Naive thymus-derived CD8-positive, alpha-beta T cell (primary cell): ENCODE results near the gene FGFR1OP2. TPM values are rescaled to one million over a fixed set of nuclear protein-coding genes. Genes with fewer than 3 reads are reported as not detected.

ENCODE experiments used
- ATAC-seq, 2 donors: fragments of 150-1000 bp; cut with Tn5 transposase in 1 of 2; sonication (Bioruptor Pico), chemical (Tn5 transposase) in 1 of 2; 1 replicate in 1 of 2; 2 replicates in 1 of 2; pipeline ENCODE4 v1.10.0; 2021; ENCODE audit warnings: mild to moderate bottlenecking in 2 of 2, moderate library complexity in 2 of 2
- POLR2A ChIA-PET: fragments of 350-600 bp; sonication (Branson Sonifier 250); formaldehyde crosslinking; loops from one replicate; lab custom pipeline; 2021; ENCODE audit warnings: antibody characterized with exemption; lab: Charles Lee
- DNase-seq, 10 donors: peaks; one replicate each; pipeline versions ENCODE4 v3.0.0 to v3.0.0-alpha.2; 2020 to 2022
- H3K27ac Mint-ChIP-seq, 10 donors: one replicate each; pipeline ENCODE4 v1.8.0; 2020 to 2022; ENCODE audit warnings: mild to moderate bottlenecking in 10 of 10, mixed read lengths in 10 of 10, moderate library complexity in 4 of 10, inconsistent platforms in 1 of 10
- H3K27me3 Mint-ChIP-seq, 5 donors: one replicate each; pipeline ENCODE4 v1.8.0; 2021 to 2022; ENCODE audit warnings: mixed read lengths in 5 of 5
- H3K36me3 Mint-ChIP-seq, 3 donors: one replicate each; pipeline ENCODE4 v1.8.0; 2020 to 2022; ENCODE audit warnings: mixed read lengths in 3 of 3, mild to moderate bottlenecking in 2 of 3, inconsistent platforms in 1 of 3
- H3K4me1 Mint-ChIP-seq, 4 donors: one replicate each; pipeline ENCODE4 v1.8.0; 2021 to 2022; ENCODE audit warnings: mixed read lengths in 4 of 4
- H3K4me3 Mint-ChIP-seq, 10 donors: one replicate each; pipeline ENCODE4 v1.8.0; 2020 to 2022; ENCODE audit warnings: mild to moderate bottlenecking in 10 of 10, mixed read lengths in 10 of 10, moderate library complexity in 6 of 10, inconsistent platforms in 1 of 10
- H3K9me3 Mint-ChIP-seq, 9 donors: one replicate each; pipeline ENCODE4 v1.8.0; 2020 to 2022; ENCODE audit warnings: mixed read lengths in 9 of 9, mild to moderate bottlenecking in 3 of 9, inconsistent platforms in 1 of 9, moderate library complexity in 1 of 9
- polyA plus RNA-seq, 3 donors: library from polyadenylated mRNA; unstranded; fragments of 300-500 nt; fragmentation: Illumina TruSeq; gene quantifications; one replicate each; pipeline ENCODE4 v1.2.3, GENCODE V29; 2021
- total RNA-seq, 8 experiments: library from RNA in 2 of 8; stranded (reverse) in 2 of 8; gene quantifications; one replicate each; pipeline ENCODE4 v1.2.3 and lab custom pipeline; 2021 to 2026

FGFR1OP2 gene
- total and polyA plus RNA-seq, 5 experiments from 2014 or later = 74.4 to 91.8 (median 77.0) TPM

- H3K27me3 Mint-ChIP-seq = no peaks in the 10 kb centered on the region
- H3K27ac Mint-ChIP-seq = peak overlapping the region in 3 of 10 donors; percentile 28 to 70 (median 68)
- H3K36me3 Mint-ChIP-seq = peaks cover 4 to 77% (median 14%) of the 10 kb centered on the region in 3 donors
- peaks cover 14 to 39% (median 29%) of the 10 kb centered on the region in 4 donors for H3K4me1 Mint-ChIP-seq
- H3K9me3 Mint-ChIP-seq = no peaks in the 10 kb centered on the region
- POLR2A ChIA-PET = no interaction called here
- H3K4me3 Mint-ChIP-seq = no peak overlapping the region
- ATAC-seq (no peak), DNase-seq (no peak)
Observed at GRCh38 chr12:26929590-26929989, 8.7 kb upstream of the FGFR1OP2 start.

- Mint-ChIP-seq H3K27ac (peak overlapping the region; percentile 35 to 99 (median 71)), H3K4me3 (peak overlapping the region; percentile 65 to 100 (median 93)), H3K9me3 (no peaks in the 10 kb centered on the region), H3K36me3 (peaks cover 0 to 34% (median 7%) of the 10 kb centered on the region in 3 donors), H3K4me1 (peaks cover 25 to 73% (median 60%) of the 10 kb centered on the region in 4 donors), H3K27me3 (no peaks in the 10 kb centered on the region)
- ATAC-seq (no peak), DNase-seq (no peak)
- POLR2A ChIA-PET = no interaction called here
Observed at GRCh38 chr12:26935636-26936378, 2.5 kb upstream of the FGFR1OP2 start.

- POLR2A ChIA-PET = interaction anchor here (1.0 to 1.2 kb wide), 2 partner anchors 77 to 105 kb away, joined by 3 read pairs; partner anchors contain the start of gene TM7SF3
- Mint-ChIP-seq H3K4me1 (peaks cover 25 to 81% (median 66%) of the 10 kb centered on the region in 4 donors), H3K36me3 (peaks cover 0 to 26% (median 7%) of the 10 kb centered on the region in 3 donors), H3K4me3 (peak overlapping the region; percentile 90 to 100 (median 94)), H3K9me3 (no peaks in the 10 kb centered on the region), H3K27ac (peak overlapping the region; percentile 90 to 100 (median 99)), H3K27me3 (no peaks in the 10 kb centered on the region)
- ATAC-seq = no peak
- DNase-seq = peak in 3 of 10 donors; percentile 4 to 40 (median 15)
Observed at GRCh38 chr12:26936559-26937442, 1.5 kb upstream of the FGFR1OP2 start.

- POLR2A ChIA-PET = interaction anchor here (1.0 to 1.2 kb wide), 2 partner anchors 77 to 105 kb away, joined by 3 read pairs; partner anchors contain the start of gene TM7SF3
- no peaks in the 10 kb centered on the region for H3K27me3 Mint-ChIP-seq
Observed at GRCh38 chr12:26937443-26937862, 817 bp upstream of the FGFR1OP2 start.

GRCh38 chr12:26938701-26939062 is 412 bp downstream of the FGFR1OP2 start:
- H3K4me1 Mint-ChIP-seq = peaks cover 22 to 81% (median 68%) of the 10 kb centered on the region in 4 donors
- peak in 6 of 10 donors; percentile 4 to 59 (median 18) for DNase-seq
- POLR2A ChIA-PET = interaction anchor here (0.8 to 1.6 kb wide), 6 partner anchors 13 to 107 kb away, joined by 3 to 9 read pairs (median 6); partner anchors contain the start of genes ITPR2, MED21 and TM7SF3
- peak; percentile 7 to 14 for ATAC-seq
- no peaks in the 10 kb centered on the region for H3K27me3 Mint-ChIP-seq
- no peaks in the 10 kb centered on the region for H3K9me3 Mint-ChIP-seq
- peaks cover 0 to 10% (median 7%) of the 10 kb centered on the region in 3 donors for H3K36me3 Mint-ChIP-seq
- peak overlapping the region; percentile 90 to 100 (median 99) for H3K27ac Mint-ChIP-seq
- H3K4me3 Mint-ChIP-seq = peak overlapping the region; percentile 90 to 100 (median 94)

More at GRCh38 chr12:26937443-26937862, 817 bp upstream of the FGFR1OP2 start:
- Mint-ChIP-seq H3K4me3 (peak overlapping the region; percentile 90 to 100 (median 94)), H3K9me3 (no peaks in the 10 kb centered on the region), H3K27ac (peak overlapping the region; percentile 90 to 100 (median 99)), H3K36me3 (peaks cover 0 to 20% (median 7%) of the 10 kb centered on the region in 3 donors), H3K4me1 (peaks cover 28 to 81% (median 67%) of the 10 kb centered on the region in 4 donors)
- DNase-seq = no peak
- ATAC-seq = no peak

GRCh38 chr12:26939192-26939832 is 1.0 kb downstream of the FGFR1OP2 start:
- H3K9me3 Mint-ChIP-seq = no peaks in the 10 kb centered on the region
- POLR2A ChIA-PET = interaction anchor here (1.1 to 1.6 kb wide), 4 partner anchors 13 to 107 kb away, joined by 4 to 9 read pairs (median 6); partner anchors contain the start of genes ITPR2 and TM7SF3
- H3K4me3 Mint-ChIP-seq = peak overlapping the region; percentile 90 to 100 (median 94)
- peaks cover 22 to 84% (median 72%) of the 10 kb centered on the region in 4 donors for H3K4me1 Mint-ChIP-seq
- DNase-seq (peak in 3 of 10 donors; percentile 10 to 20 (median 16)), ATAC-seq (no peak)
- H3K27me3 Mint-ChIP-seq = no peaks in the 10 kb centered on the region
- H3K27ac Mint-ChIP-seq = peak overlapping the region; percentile 90 to 100 (median 99)
- peaks cover 0 to 7% (median 6%) of the 10 kb centered on the region in 3 donors for H3K36me3 Mint-ChIP-seq

GRCh38 chr12:26939953-26940352 is 1.7 kb downstream of the FGFR1OP2 start:
- ATAC-seq (no peak), DNase-seq (peak in 1 of 10 donors; percentile 6)
- H3K4me1 Mint-ChIP-seq = peaks cover 19 to 78% (median 68%) of the 10 kb centered on the region in 4 donors
- H3K36me3 Mint-ChIP-seq = peaks cover 0 to 7% (median 2%) of the 10 kb centered on the region in 3 donors
- no peaks in the 10 kb centered on the region for H3K9me3 Mint-ChIP-seq
- no peaks in the 10 kb centered on the region for H3K27me3 Mint-ChIP-seq
- peak overlapping the region; percentile 24 to 100 (median 99) for H3K27ac Mint-ChIP-seq
- H3K4me3 Mint-ChIP-seq = peak overlapping the region; percentile 90 to 100 (median 94)
- POLR2A ChIA-PET = no interaction called here

- H3K27ac Mint-ChIP-seq = peak overlapping the region; percentile 71 to 100 (median 99)
- DNase-seq (peak in 6 of 10 donors; percentile 12 to 43 (median 24)), ATAC-seq (peak in 1 of 2 donors; percentile 6)
- POLR2A ChIA-PET = no interaction called here
- H3K9me3 Mint-ChIP-seq = no peaks in the 10 kb centered on the region
- H3K36me3 Mint-ChIP-seq = peaks cover 0 to 7% (median 4%) of the 10 kb centered on the region in 3 donors
- H3K27me3 Mint-ChIP-seq = no peaks in the 10 kb centered on the region
- peak overlapping the region; percentile 83 to 100 (median 94) for H3K4me3 Mint-ChIP-seq
- H3K4me1 Mint-ChIP-seq = peaks cover 18 to 76% (median 64%) of the 10 kb centered on the region in 4 donors
Observed at GRCh38 chr12:26940516-26941214, 2.4 kb downstream of the FGFR1OP2 start.

- Mint-ChIP-seq H3K9me3 (peaks cover 0 to 4% (median 0%) of the 10 kb centered on the region in 9 donors), H3K27ac (peak overlapping the region; percentile 84 to 100 (median 95)), H3K4me1 (peaks cover 17 to 76% (median 64%) of the 10 kb centered on the region in 4 donors), H3K36me3 (peaks cover 4 to 8% (median 7%) of the 10 kb centered on the region in 3 donors), H3K27me3 (no peaks in the 10 kb centered on the region), H3K4me3 (peak overlapping the region; percentile 83 to 100 (median 94))
- POLR2A ChIA-PET = interaction anchor here (1.7 kb wide), 1 partner anchor 81 kb away, joined by 5 read pairs; the partner anchor contains the start of gene MED21
- ATAC-seq = no peak
- peak in 3 of 10 donors; percentile 32 to 39 (median 39) for DNase-seq
Observed at GRCh38 chr12:26941215-26941594, 2.9 kb downstream of the FGFR1OP2 start.

GRCh38 chr12:26948309-26948708 is 10.0 kb downstream of the FGFR1OP2 start:
- H3K27ac Mint-ChIP-seq = peak overlapping the region in 3 of 10 donors; percentile 27 to 63 (median 53)
- POLR2A ChIA-PET = no interaction called here
- H3K9me3 Mint-ChIP-seq = peaks cover 0 to 15% (median 7%) of the 10 kb centered on the region in 9 donors
- H3K4me1 Mint-ChIP-seq = peaks cover 18 to 79% (median 60%) of the 10 kb centered on the region in 4 donors
- DNase-seq (no peak), ATAC-seq (no peak)
- no peaks in the 10 kb centered on the region for H3K27me3 Mint-ChIP-seq
- H3K36me3 Mint-ChIP-seq = peaks cover 10 to 50% (median 29%) of the 10 kb centered on the region in 3 donors
- H3K4me3 Mint-ChIP-seq = no peak overlapping the region

GRCh38 chr12:26953447-26953846 is 15.2 kb downstream of the FGFR1OP2 start:
- Mint-ChIP-seq H3K36me3 (peaks cover 12 to 69% (median 26%) of the 10 kb centered on the region in 3 donors), H3K27me3 (no peaks in the 10 kb centered on the region), H3K4me1 (peaks cover 14 to 59% (median 49%) of the 10 kb centered on the region in 4 donors), H3K9me3 (peaks cover 0 to 2% (median under 1%) of the 10 kb centered on the region in 9 donors), H3K4me3 (peak overlapping the region in 3 of 10 donors; percentile 32 to 51 (median 34)), H3K27ac (peak overlapping the region in 4 of 10 donors; percentile 39 to 80 (median 69))
- POLR2A ChIA-PET = no interaction called here
- ATAC-seq (no peak), DNase-seq (no peak)
